ENCODE results near the gene LNX1. TPM values are rescaled to one million over a fixed set of nuclear protein-coding genes. Genes with fewer than 3 reads are reported as not detected.

The LNX1 gene
- total RNA-seq, 4 donors from 2014 or later = 0.29 to 12.9 (median 8.8) TPM

- H3K27ac ChIP-seq = no peak overlapping the region
- intact Hi-C loops (cut with DNase I; ENCODE audit: low total_unique reads) = no loop called here
- no peaks in the 10 kb centered on the region for H3K4me1 ChIP-seq
- no peak overlapping the region for H3K4me3 ChIP-seq
- DNase-seq = no peak
- no peaks in the 10 kb centered on the region for H3K36me3 ChIP-seq
- no peaks in the 10 kb centered on the region for H3K9me3 ChIP-seq
- TF ChIP-seq, protein P1, sequence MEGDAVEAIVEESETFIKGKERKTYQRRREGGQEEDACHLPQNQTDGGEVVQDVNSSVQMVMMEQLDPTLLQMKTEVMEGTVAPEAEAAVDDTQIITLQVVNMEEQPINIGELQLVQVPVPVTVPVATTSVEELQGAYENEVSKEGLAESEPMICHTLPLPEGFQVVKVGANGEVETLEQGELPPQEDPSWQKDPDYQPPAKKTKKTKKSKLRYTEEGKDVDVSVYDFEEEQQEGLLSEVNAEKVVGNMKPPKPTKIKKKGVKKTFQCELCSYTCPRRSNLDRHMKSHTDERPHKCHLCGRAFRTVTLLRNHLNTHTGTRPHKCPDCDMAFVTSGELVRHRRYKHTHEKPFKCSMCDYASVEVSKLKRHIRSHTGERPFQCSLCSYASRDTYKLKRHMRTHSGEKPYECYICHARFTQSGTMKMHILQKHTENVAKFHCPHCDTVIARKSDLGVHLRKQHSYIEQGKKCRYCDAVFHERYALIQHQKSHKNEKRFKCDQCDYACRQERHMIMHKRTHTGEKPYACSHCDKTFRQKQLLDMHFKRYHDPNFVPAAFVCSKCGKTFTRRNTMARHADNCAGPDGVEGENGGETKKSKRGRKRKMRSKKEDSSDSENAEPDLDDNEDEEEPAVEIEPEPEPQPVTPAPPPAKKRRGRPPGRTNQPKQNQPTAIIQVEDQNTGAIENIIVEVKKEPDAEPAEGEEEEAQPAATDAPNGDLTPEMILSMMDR (IDR thresholded peaks at IDR 0.05) = no peak
- TF ChIP-seq POLR2A (IDR thresholded peaks at IDR 0.05) = no peak
- H3K27me3 ChIP-seq = no peaks in the 10 kb centered on the region
Observed at GRCh38 chr4:53616219-53616618, 24.9 kb upstream of the LNX1 start.

DNA sequence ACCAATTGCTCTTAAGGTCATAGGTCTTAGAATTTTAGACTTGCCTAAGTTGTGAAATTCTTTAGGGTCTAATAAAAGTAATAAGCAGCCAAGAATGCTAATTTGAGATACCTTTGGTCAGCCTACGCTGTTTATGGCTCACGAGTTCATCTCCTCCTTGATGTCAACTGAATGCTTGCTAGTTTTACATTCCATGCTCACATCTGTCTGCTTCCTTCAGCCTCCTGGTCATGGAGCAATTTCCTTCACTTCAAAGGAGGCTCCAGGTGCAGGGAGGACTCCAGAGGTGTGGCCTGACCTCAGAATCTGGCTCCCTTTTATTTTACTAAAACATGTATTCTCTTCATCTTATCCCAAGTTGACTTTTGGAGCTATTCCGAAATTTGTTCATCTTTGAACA, 23.3 kb upstream of the LNX1 start:
- no peaks in the 10 kb centered on the region for H3K4me1 ChIP-seq
- H3K4me3 ChIP-seq = no peak overlapping the region
- H3K36me3 ChIP-seq = no peaks in the 10 kb centered on the region
- TF ChIP-seq POLR2A (IDR thresholded peaks at IDR 0.05) = no peak
- TF ChIP-seq, protein P1 (IDR thresholded peaks at IDR 0.05) = no peak
- H3K9me3 ChIP-seq = no peaks in the 10 kb centered on the region
- intact Hi-C loops (cut with DNase I; ENCODE audit: low total_unique reads) = no loop called here
- H3K27ac ChIP-seq = no peak overlapping the region
- DNase-seq = no peak
- no peaks in the 10 kb centered on the region for H3K27me3 ChIP-seq

DNA sequence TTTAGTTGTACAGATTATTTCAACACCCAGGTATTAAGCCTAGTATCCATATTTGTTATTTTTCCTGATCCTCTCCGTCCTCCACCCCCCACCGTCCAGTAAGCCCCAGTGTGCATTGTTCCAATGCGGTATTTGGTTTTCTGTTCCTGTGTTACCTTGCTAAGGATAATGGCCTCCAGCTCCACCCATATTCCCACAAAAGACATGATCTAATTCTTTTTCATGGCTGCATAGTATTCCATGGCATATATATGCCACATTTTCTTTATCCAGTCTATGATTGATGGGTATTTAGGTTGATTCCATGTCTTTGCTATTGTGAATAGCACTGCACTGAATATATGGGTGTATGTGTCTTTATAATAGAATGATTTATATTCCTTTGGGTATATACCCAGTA, 22.1 kb upstream of the LNX1 start:
- no peak overlapping the region for H3K27ac ChIP-seq
- TF ChIP-seq, protein P1 (IDR thresholded peaks at IDR 0.05) = no peak
- no peak for TF ChIP-seq POLR2A (IDR thresholded peaks at IDR 0.05)
- H3K36me3 ChIP-seq = no peaks in the 10 kb centered on the region
- no peaks in the 10 kb centered on the region for H3K27me3 ChIP-seq
- H3K9me3 ChIP-seq = no peaks in the 10 kb centered on the region
- no peak overlapping the region for H3K4me3 ChIP-seq
- no peak for DNase-seq
- no peaks in the 10 kb centered on the region for H3K4me1 ChIP-seq
- intact Hi-C loops (cut with DNase I; ENCODE audit: low total_unique reads) = no loop called here

DNA sequence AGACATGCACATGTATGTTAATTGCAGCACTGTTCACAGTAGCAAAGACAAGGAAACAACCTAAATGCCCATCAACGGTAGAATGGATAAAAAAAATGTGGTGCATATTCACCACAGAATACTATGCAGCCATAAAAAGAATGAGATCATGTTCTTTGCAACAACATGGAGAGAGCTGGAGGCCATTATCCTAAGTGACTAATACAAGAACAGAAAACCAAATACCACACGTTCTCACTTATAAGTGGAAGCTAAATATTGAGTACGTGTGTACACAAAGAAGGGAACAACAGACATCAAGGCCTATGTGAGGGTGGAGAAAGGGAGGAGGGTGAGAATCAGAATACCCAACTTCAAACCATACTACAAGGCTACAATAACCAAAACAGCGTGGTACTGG, 17.4 kb upstream of the LNX1 start:
- TF ChIP-seq POLR2A (IDR thresholded peaks at IDR 0.05) = no peak
- TF ChIP-seq, protein P1 (IDR thresholded peaks at IDR 0.05) = no peak

DNA sequence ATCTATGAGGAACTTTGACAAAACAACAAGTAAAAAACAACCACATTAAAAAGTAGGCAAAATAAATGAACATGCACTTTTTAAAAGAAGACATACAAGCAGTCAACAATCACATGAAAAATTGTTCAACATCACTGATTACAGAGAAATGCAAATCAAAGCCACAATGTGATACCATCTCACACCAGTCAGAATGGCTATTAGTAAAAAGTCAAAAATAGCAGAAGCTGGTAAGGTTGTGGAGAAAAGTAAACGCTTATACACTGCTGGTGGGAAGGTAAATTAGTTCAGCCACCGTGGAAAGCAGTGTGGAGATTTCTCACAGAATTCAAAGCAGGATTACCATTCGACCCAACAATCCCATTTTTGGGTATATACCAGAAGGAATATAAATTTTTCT, 17.0 kb upstream of the LNX1 start:
- DNase-seq = no peak
- H3K27me3 ChIP-seq = no peaks in the 10 kb centered on the region
- no peak for TF ChIP-seq POLR2A (IDR thresholded peaks at IDR 0.05)
- TF ChIP-seq, protein P1 (IDR thresholded peaks at IDR 0.05) = no peak
- H3K9me3 ChIP-seq = no peaks in the 10 kb centered on the region
- no peaks in the 10 kb centered on the region for H3K4me1 ChIP-seq
- intact Hi-C loops (cut with DNase I; ENCODE audit: low total_unique reads) = no loop called here
- H3K27ac ChIP-seq = no peak overlapping the region
- H3K36me3 ChIP-seq = no peaks in the 10 kb centered on the region
- H3K4me3 ChIP-seq = no peak overlapping the region

More for the DNA sequence above, 17.4 kb upstream of the LNX1 start:
- intact Hi-C loops (cut with DNase I; ENCODE audit: low total_unique reads) = no loop called here
- no peak for DNase-seq
- H3K27ac ChIP-seq = no peak overlapping the region
- H3K4me1 ChIP-seq = no peaks in the 10 kb centered on the region
- H3K27me3 ChIP-seq = no peaks in the 10 kb centered on the region
- H3K4me3 ChIP-seq = no peak overlapping the region
- H3K36me3 ChIP-seq = no peaks in the 10 kb centered on the region
- no peaks in the 10 kb centered on the region for H3K9me3 ChIP-seq
